ENCODE data around the gene OPRM1.
"Not testable (repeated sequence)": the region's sequence is repeated elsewhere in the genome, so short reads cannot be mapped to it uniquely, and the experiment has no call there.

Gene OPRM1

DNA sequence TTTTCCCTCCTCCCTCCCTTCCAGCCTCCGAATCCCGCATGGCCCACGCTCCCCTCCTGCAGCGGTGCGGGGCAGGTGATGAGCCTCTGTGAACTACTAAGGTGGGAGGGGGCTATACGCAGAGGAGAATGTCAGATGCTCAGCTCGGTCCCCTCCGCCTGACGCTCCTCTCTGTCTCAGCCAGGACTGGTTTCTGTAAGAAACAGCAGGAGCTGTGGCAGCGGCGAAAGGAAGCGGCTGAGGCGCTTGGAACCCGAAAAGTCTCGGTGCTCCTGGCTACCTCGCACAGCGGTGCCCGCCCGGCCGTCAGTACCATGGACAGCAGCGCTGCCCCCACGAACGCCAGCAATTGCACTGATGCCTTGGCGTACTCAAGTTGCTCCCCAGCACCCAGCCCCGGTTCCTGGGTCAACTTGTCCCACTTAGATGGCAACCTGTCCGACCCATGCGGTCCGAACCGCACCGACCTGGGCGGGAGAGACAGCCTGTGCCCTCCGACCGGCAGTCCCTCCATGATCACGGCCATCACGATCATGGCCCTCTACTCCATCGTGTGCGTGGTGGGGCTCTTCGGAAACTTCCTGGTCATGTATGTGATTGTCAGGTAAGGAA is at the start of gene OPRM1:
OPRM1 (plus strand) TSS at position 10 of the 612 bp plus-strand sequence; CDS start at position 315, 305 bp downstream.
- DNase-seq, result peak in 1 of 2 donors; percentile 0

DNA sequence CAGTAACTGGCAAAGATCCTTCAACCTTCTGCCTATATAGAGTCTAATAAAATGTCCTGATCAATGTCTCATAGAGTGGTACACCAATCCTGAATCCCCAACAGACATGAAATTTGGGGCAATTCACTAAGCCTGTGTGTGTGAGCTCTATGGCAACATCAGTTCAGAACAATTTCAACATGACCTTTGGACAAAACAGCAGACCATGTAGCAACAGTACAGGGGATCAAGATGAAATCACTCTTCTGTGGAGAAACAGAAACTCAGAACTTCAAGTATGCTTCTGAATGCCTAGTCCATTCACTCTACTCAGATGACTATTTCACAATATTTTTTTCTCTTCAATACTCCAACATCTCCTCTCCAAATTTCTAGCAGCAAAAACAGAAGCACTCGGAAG is 49.1 kb upstream of the OPRM1 start:
- DNase-seq, result no peak

DNA sequence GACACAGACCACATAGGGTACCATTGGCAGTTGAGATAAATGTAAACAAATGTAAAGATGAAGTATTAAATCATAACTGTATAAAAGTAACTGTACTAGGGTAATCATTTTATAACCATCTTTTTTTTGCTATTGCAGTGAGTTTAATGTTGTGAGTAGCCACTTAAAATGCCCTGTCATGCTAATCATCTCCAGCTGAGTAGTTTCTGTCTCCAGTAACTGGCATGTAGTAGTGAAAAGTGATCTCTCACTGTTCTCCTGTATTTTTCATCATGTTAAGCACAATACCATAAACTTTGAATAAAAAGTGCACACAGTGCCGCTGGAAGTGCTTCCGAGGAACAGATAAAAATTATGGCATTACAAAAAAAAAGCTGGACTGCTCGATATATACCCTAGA is 45.0 kb upstream of the OPRM1 start:
- DNase-seq, result no peak

DNA sequence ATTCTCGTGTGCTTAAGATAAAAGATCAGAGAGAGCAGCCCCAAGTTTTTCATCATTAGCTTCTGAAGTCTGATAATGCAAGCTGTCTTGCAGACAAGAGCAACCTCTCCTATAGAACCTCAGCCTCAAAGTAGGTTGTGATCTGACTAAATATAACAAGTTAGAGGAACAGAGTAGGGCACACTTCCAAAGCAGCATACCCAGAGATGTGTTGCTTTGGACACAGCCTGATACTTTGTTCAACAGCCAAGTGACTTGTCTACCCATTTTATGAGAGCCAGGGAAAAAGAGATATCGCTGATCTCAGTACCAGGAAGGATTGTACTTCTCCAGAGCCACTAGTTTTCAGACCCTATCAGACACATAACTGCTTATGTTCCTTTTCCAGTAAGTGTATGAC is 44.2 kb upstream of the OPRM1 start:
- no peak for DNase-seq

DNA sequence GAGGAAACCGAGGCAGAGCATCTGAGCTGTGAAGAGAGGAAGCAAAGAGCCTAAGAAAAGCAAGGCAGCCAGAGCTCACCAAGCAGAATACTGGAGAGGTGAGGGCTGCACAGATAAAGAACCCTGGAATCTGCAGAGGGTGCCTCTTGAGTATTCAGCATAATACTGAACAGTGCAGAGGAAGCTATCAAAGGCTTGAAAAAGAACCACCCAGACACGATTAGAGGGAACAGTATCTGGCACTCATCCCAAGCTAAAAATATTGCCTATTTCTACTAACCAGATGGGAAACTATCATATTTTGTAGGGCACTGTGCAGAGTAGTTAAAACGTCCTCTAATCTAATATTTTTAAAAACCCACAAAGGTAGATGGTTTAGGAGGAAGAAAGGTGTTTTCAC is 41.8 kb upstream of the OPRM1 start:
- DNase-seq, result no peak

DNA sequence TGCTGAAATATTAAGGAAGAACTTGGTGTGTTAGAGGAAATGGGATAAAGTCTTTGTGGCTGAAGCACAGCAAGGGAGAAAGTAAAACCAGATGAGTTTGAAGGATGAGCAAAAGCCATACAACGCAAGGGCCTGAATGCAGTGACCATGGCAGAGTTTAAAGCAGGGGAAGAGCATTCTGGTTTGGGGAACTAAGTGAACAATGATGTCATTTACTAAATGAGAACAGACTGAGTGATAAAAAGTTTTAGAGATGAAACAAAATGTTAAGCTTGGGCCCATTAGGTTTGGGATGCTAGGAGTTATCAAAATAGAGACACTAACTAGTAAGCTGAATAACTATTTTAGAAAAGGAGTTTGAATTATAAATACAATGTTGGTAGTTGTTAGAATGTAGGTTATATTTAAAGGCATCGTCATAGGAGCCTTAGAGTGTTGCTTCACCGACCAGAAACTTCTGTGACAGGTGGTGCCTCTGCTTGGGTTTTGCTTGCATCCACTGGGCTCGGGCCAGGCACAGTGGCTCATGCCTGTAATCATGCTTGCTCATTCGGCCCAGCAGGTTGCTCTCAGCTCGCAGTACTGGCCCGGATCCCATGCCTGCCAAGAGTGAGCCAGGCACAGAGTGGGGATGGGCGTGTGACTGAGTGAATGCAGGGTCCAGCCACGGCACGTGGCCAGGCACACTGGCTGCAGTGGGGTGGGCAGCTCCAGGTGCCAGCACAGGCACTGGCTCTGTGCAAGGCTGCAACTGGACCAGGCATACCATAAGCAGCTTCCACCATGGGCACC is 37.4 kb upstream of the OPRM1 start:
- DNase-seq, result no peak

DNA sequence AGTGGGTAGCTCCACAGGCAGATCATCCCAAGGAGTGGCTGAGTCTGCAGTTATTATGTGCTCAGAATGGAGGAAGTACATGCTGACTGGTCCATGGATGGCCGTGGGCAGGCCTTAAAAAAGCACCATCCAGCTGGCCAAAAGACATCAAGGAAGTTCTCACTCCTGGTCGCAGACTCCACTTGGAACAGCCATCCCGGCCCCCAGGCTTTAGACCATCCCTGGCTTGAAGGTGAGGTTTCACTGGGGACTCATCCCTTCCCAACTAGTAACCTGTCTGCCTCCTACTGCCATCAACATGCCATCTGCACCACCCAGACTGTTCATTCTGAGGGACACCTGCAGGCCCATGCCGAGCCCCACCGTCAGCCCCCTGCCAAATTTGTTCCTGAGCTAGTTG is 36.1 kb upstream of the OPRM1 start:
- DNase-seq, result no peak

DNA sequence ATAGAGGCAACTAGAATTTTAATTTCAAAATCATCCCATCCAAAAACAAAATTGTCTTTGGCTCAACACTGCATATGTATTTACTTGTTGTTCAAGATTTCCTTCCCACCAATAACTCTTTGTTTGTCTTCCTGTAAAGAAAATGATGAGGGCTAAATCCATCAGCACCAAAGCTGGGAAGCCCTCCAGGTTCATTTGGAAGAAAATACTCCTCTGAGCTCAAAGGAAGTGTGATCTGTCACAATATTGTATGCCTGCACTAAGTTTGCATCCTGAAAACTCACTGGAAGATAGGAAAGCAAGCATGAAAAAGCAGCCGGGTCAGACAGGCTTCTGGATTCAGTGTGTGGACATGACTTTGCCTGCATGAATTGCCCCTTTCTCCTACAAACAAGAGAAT is 28.7 kb upstream of the OPRM1 start:
- DNase-seq, result no peak

DNA sequence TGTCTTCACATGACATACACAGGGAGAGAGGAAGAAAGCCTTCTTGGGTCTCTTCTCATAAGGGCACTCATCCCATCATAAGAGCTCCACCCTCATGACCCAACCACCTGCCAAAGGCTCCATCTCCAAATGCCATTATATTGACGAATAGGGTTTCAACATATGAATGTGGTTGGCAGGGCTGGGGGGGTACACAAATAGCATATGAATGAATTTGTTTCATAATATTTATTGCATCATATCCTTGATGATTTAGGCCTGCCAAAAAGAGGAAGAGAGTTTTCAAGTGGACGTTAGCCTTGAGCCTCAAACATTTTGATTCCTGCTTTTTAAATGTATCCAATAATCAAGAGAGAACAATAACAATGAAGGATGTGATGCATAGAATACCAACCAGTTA is 26.2 kb upstream of the OPRM1 start:
- DNase-seq, result no peak

DNA sequence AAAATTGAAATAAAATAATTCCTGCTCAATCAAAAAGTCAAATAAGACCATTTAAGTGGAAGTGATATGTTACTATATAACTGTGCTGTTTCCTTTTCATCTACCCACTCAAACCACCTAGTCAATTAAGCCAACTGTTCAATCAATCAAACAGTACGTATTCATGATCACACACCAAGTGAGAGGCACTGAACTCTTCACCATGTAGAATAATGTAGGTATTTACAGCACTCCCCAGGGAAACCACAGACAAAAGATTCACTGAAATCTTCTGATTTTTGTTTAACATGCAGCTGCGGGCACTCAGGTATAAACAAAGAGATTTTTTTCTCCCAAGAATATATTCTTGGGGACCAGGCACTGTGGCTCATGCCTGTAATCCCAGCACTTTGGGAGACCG is 21.3 kb upstream of the OPRM1 start:
- no peak for DNase-seq

DNA sequence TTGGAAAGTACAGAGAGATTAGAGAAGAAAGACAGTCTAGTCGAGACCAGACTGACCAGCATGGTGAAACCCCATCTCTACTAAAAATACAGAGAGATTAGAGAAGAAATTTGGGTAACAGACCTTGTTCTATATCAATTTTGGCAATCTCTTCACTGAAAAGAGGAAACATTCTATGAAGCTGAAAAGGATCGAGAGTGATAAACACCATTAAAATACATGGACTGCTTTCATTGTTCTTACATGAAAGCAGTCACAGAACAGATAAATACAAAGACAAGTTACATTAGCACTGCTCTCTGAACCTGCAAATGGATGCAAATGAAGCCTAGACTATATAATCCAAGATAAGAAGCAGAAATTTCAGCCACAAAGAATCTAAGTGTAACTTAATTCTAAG is 8.4 kb upstream of the OPRM1 start:
- DNase-seq, result no peak

DNA sequence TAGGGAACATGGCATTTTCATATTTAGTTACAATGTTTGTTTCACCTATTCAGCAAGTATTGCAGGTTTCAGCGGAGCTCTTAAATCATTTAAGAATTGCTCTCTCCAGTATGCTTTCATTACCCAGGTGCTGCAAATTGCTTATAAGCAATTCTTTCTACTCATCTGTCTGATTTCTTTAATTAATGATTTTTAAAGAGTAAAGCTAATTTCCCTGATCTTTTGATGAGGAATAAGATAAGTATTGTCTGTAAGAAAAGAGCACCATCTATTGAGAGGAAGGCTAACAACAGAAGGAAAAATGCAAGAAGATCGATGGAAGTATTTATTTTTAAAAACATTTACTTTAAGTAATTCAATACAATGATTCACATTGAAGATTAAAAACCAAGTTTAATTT is 2.0 kb downstream of the OPRM1 start:
- DNase-seq, result no peak

DNA sequence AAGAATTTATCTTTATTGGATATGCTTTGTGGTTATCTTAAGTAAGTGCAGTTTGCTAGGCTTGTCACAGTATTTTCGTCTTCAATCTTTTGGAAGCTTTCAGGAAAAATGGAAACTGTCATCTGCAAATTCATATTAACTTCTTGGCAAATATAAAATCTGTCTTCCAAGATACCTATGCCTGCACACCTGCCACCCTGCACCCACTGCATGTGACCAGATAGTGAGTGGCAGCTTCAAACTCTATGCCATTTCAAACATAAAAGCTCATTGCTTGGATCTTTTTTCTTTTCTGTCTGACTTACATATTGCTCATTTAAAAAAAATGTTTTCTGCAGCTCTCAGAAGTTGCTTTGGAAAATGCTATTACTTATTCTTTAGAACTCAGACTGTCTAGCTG is 14.1 kb downstream of the OPRM1 start:
- no peak for DNase-seq

DNA sequence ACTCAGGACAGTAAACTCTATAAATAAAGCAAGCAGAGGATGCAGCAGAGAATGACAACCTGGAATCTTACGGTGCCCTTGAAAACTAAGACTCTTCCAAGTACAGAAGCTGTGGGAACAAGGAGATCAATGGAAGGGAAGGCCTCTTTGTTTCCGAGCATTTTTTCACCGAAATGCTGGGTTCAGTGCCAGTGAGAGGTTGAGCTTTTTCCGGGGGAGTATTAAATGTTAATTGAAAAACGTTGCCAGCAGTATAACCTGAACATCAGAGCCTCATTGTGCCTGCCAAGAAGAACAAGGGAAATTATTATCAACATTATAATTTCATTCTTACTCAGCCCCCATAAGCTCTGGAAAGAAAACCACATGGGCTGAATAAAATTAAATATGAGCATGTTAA is 17.5 kb downstream of the OPRM1 start:
- DNase-seq, result no peak

DNA sequence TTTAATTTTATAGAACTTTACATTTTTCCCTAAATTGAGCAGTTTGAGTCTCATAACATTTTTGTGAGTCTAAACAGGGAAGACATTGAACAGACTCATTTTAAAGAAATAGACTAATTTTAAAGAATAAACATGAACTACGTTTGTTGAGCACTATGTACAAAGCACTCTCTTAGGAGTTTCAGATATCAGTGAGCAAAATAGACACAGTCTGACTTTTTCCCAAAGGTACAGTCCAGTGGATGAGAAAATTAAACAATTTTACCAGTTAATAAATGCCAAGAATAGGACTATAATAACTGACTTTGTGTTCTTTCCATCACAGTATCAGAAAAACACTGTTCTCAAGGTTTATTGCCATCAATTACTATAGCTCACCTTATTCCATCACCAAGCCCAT is 18.1 kb downstream of the OPRM1 start:
- DNase-seq, result no peak

DNA sequence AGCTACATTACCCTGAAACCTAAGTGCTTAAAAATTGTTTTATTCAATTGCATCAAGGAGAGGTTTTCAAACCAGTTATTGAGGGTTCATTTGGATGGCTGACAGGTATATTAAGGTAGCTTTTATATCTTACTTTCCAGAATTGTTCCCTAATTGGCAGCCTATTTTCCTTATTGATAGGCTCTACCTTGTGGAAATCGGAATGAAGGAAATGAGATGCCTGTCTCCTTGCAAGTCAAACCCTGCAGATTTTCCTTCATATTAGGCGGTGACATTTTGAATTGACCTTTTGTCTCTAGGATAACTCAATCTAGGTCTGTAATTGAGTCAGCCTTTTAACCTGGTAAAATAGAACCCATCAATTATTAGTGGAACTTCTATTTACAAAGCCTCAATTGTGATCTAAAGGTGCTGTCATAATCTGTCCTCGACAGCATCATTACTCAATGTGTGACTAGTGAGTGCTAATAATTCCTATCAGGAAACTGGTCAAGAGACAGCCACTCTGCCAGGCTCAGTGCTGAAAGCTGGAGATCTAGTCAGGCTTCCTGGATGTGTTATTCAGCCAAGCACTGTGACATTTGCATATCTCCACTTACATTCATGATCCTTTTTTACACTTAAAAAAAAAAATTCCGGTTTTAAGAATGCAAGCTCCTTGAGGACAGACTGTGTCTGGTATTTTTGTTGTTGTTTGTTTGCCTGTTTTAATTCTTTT is 20.1 kb downstream of the OPRM1 start:
- DNase-seq, result no peak

DNA sequence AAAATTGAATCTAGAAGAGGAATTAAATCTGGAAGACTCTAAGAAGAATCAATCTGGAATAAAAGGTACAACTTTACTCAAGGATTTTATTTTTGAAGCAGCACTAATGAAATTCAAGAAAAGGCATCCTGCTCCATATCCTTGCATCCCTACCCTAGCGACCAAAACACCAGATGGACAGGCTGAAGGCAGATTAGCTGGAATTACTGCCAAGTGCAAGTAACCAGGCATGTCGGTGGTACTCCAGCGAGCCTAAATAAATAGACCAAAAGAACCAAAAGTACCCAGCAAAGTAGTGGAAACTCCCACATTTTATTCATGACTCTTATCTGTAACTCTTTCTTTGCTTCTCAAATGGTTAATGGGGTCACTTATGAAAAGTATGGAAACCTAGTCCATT is 21.0 kb downstream of the OPRM1 start:
- no peak for DNase-seq

DNA sequence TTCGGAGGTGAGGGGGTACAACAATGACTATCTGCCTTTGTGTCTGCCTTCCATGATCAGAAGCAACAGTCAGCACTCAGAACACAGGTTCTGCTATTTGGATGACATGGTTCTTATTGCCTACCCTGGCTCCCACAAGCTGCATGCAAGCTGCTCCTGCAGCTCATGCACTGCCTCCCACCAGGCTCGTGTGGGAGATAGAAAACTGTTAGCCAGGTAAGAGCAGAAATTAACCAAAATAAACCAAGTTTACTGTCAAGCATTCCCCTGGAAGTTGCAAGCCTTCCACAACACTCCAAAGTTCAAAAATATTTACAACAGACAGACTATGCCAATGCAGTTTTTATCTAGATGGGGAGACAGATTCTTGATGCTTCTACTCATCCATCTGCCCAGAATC is 31.0 kb downstream of the OPRM1 start:
- DNase-seq, result no peak

DNA sequence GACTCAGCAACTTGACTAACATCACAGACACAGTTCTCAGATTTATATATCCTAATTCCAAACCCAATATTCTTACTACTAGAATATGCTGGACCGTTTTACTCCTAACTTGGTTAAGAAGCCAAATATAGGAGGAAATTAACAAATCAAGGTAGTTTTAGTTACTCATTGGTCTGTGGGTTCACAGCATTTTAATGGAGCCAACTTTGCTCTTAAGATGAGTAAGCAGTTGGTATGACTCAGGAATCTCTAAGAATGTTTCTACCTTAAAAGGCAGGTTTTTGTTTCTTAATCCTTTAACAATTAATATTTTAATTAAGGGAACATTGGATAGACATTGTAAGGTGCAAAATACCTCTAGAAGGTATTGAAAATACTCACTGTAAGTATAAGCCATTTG is 31.6 kb downstream of the OPRM1 start:
- DNase-seq, result no peak

DNA sequence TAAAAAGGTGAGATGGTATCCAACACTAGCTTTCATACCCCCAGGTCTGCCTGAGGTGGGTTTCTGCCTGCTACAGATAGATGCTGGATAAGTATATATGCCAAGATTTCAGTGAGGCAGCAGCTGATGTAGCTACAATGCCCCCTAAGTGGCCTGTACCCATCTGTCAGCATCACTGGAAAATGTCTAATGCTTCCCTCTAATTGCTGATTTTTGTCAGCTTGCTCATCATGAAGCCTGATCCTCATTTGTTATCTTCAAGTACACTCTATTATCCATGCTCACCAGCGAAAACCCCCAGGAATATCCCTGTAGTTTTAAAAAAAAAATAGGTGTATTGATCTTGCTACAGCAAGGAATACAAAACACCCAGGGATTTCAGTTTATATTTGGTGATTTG is 32.2 kb downstream of the OPRM1 start:
- DNase-seq, result no peak

DNA sequence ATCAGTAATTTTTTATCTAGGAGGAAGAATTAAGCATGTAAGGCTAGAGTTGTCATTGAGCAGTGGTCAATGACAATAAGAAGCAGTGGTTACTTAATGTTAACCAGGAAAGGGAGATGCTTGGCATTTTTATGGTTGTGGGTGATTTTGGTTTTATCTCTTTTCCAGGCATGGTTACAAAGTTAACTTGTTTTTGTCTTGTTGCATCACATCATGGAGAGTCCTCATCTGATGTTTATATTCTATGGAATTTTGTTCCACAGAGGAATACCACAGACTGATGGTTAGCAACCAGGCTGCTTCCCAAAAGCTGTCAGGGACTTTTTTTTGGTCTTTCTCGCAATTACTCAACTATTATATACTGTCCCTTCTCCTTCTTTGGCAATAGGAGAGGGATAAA is 32.7 kb downstream of the OPRM1 start:
- DNase-seq, result no peak

DNA sequence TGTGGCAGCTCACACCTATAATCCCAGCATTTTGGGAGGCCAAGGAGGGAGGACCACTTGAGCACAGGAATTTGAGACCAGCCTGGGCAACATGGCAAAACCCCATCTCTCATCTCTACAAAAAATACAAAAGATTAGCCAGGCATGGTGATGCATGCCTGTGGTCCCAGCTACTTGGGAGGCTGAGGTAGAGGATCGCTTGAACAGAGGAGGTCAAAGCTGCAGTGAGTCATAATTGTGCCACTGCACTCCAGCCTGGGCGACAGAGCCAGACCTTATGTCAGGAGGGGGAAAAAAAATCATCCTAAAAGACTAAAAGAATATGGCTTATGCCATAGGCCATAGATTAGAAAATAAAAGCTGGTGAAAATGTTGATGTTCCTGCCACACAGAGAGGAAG is 39.6 kb downstream of the OPRM1 start:
- DNase-seq, result not testable (repeated sequence)

DNA sequence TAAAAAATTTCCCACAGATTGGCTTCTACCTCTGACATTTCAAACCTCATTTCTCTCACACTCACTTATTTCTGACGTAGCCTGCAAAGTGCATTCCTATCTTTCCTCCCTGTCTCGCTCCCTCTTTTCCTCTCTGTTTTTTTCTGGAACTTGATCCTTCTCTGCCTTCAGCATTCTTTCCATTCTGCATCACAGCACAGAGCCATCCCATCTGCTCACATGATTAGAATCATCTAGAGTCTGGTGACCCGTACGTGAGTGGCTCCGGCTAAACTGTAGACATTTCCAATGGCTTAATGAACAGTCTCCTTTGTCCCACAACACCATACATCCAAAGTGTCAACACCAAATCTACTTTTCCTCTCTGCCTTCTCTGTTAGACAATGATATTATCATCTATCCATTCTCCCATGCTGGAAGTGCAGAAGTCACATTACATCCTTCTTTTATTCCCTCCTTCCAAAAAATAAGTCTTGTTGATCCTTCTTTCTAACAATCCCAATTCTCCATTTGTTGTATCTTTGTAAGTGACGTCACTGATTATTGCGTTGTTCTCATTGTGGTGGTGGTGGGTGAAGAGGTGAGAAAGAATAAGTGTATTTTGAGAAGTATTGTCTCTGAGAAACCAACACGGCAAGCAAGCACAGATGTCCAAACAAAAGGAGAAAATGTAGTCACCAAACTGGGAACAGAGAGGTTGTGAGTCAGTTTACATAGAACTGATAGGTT is 41.6 kb downstream of the OPRM1 start:
- DNase-seq, result no peak

DNA sequence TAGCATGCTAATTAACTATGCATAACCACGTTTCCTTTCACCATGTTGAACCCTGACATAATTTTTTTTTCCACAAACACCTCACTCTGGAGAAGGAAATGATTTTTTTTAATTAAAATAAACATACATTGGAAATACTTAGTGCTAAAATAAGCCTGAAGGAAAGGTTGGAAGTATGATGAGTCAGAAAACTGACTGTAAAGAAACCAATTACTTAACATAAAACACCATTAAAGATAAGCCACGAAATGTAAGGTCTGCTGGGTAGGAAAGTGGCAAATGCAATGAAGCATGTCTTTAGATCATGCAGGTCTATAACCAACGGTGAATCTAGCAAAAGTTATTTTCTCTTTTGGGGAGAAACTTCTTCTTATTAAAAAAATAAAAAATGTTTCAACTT is 47.5 kb downstream of the OPRM1 start:
- DNase-seq, result no peak

Measured in CD4-positive, alpha-beta T cell treated with Interferon alpha-2 for 1 hour (primary cell).